Common myeloid progenitor, CD34-positive (primary cell): Measurements from ENCODE around the gene KHNYN.

Experiments
- CTCF ChIA-PET: fragments of 350-600 bp; sonication (Branson Sonifier 250); formaldehyde crosslinking; loops from one replicate; lab custom pipeline; 2021; ENCODE audit warnings: antibody characterized with exemption; lab: Charles Lee
- POLR2A ChIA-PET: fragments of 350-600 bp; sonication (Branson Sonifier 250); formaldehyde crosslinking; loops from one replicate; lab custom pipeline; 2021; ENCODE audit warnings: antibody characterized with exemption; lab: Charles Lee
- DNase-seq, 3 donors: peaks; one replicate each; pipeline versions ENCODE4 v3.0.0 to v3.0.0-alpha.2; 2013
- H3K27ac ChIP-seq, 2 experiments: 1 replicate in 1 of 2; 2 replicates in 1 of 2; pipeline ENCODE4 v1.7.0; 2013; ENCODE audit warnings: inconsistent platforms in 2 of 2, low read length in 2 of 2, mild to moderate bottlenecking in 2 of 2, low read depth in 1 of 2, moderate library complexity in 1 of 2; ENCODE audit not compliant: severe bottlenecking in 2 of 2, insufficient read depth in 1 of 2, poor library complexity in 1 of 2
- H3K27me3 ChIP-seq, 5 experiments: replicated peaks in 2 of 5; 1 replicate in 3 of 5; 2 replicates in 2 of 5; pipeline versions ENCODE4 v1.6.1 to v1.7.0; 2013; ENCODE audit warnings: low read length in 4 of 5, mild to moderate bottlenecking in 2 of 5, moderate library complexity in 2 of 5, inconsistent platforms in 1 of 5; ENCODE audit not compliant: insufficient read depth in 5 of 5, control insufficient read depth in 4 of 5
- H3K36me3 ChIP-seq, 4 experiments: 1 replicate in 2 of 4; 2 replicates in 2 of 4; pipeline versions ENCODE4 v1.6.1 to v1.7.0; 2013; ENCODE audit warnings: low read length in 3 of 4, control low read depth in 1 of 4, mild to moderate bottlenecking in 1 of 4; ENCODE audit not compliant: control insufficient read depth in 4 of 4, insufficient read depth in 4 of 4
- H3K4me1 ChIP-seq, 4 experiments: 1 replicate in 3 of 4; 2 replicates in 1 of 4; pipeline versions ENCODE4 v1.6.1 to v1.7.1; 2013; ENCODE audit warnings: low read length in 3 of 4, mild to moderate bottlenecking in 3 of 4, control low read depth in 1 of 4, inconsistent platforms in 1 of 4, moderate library complexity in 1 of 4; ENCODE audit not compliant: control insufficient read depth in 4 of 4, insufficient read depth in 4 of 4; ENCODE audit errors: control extremely low read depth in 1 of 4
- H3K4me3 ChIP-seq, 7 experiments: 1 replicate in 4 of 7; 2 replicates in 3 of 7; pipeline versions ENCODE4 v1.5.1 to v1.7.0; 2013; ENCODE audit warnings: mild to moderate bottlenecking in 7 of 7, low read length in 6 of 7, moderate library complexity in 6 of 7, inconsistent platforms in 2 of 7, low read depth in 2 of 7, control low read depth in 1 of 7; ENCODE audit not compliant: insufficient read depth in 4 of 7, control insufficient read depth in 1 of 7; ENCODE audit errors: extremely low read depth in 1 of 7
- H3K9me3 ChIP-seq, 5 experiments: 1 replicate in 4 of 5; 2 replicates in 1 of 5; pipeline versions ENCODE4 v1.6.1 to v1.7.1; 2013; ENCODE audit warnings: low read length in 4 of 5, mild to moderate bottlenecking in 2 of 5, inconsistent platforms in 1 of 5, low read depth in 1 of 5, moderate library complexity in 1 of 5; ENCODE audit not compliant: control insufficient read depth in 4 of 5, insufficient read depth in 2 of 5; ENCODE audit errors: control extremely low read depth in 1 of 5
- WGBS: methylation state at CpG from one replicate; pipeline ENCODE4 v1.1.5; 2013; ENCODE audit not compliant: insufficient coverage; 5-methylcytosine and 5-hydroxymethylcytosine counted together

Gene KHNYN

DNA sequence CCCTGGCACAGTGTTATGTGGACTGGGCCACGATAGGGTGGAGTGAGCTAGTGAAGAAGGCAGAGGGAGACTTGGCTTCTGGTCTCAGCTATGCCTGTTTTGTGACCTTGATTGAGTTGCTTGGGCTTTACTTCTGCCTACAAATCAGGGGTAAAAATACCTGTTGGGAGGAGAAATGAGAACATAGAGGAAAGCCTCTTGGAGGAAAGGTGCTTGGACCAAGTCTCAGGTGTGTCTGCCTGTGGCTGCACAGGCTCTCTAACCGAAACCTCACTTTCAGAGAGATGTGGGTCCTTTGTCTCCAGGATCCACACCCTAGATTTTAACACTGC is 7.9 kb downstream of the KHNYN start:
- DNase-seq: no peak
- Histone ChIP-seq H3K4me3 (peak overlapping the region in 3 of 7 experiments; percentile 8 to 60 (median 50)), H3K27ac (peak overlapping the region; percentile 17 to 70), H3K9me3 (no peaks in the 10 kb centered on the region), H3K4me1 (peaks cover 10 to 58% (median 49%) of the 10 kb centered on the region in 4 experiments), H3K27me3 (no peaks in the 10 kb centered on the region), H3K36me3 (peaks cover 13 to 52% (median 47%) of the 10 kb centered on the region in 4 experiments)
- WGBS: 0% methylated on average over 1 of the region's 2 CpGs
- CTCF ChIA-PET: interaction anchor here (1.1 to 21.5 kb wide), 16 partner anchors 10 to 204 kb away, joined by 3 to 489 read pairs (median 12); partner anchors contain the start of genes ADCY4, CIDEB, LTB4R and LTB4R2
- POLR2A ChIA-PET: interaction anchor here (1.3 kb wide), 1 partner anchor 15 kb away, joined by 3 read pairs; no protein-coding TSS in a partner anchor

- DNase-seq: no peak
- Histone ChIP-seq H3K9me3 (no peaks in the 10 kb centered on the region), H3K27ac (peak overlapping the region in 1 of 2 experiments; percentile 70), H3K36me3 (peaks cover 8 to 45% (median 41%) of the 10 kb centered on the region in 4 experiments), H3K4me3 (no peak overlapping the region), H3K4me1 (peaks cover 11 to 60% (median 52%) of the 10 kb centered on the region in 4 experiments), H3K27me3 (no peaks in the 10 kb centered on the region)
- WGBS: 75% methylated on average over 7 of the region's 9 CpGs
- POLR2A ChIA-PET: no interaction called here
- CTCF ChIA-PET: interaction anchor here (1.2 to 21.5 kb wide), 9 partner anchors 11 to 205 kb away, joined by 3 to 489 read pairs (median 29); partner anchors contain the start of genes ADCY4, CIDEB, LTB4R and LTB4R2
Observed at GRCh38 chr14:24438223-24439097, 8.7 kb downstream of the KHNYN start.

DNA sequence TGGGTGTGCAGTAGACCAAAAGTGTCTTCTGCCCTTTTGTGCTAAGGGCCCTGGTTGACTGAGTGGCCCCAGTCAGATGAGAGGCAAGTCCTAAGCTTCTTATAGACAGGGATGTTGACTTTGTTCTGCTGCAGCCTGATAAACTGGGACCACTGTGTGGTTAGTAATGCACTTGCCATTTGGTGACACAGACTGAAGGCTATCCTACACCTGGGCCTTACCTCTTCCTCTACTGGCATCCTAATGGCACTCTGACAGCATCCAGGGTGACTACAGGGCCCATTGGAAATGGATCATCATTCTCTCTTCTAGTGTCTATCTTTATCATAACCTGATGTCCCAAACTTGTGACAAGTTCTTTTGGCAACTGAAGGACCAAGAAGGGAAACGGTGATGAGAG is 9.5 kb downstream of the KHNYN start:
- 88% methylated on average over 1 of the region's 1 CpG for WGBS
- POLR2A ChIA-PET: interaction anchor here (0.6 kb wide), 1 partner anchor 77 kb away, joined by 3 read pairs; no protein-coding TSS in a partner anchor
- Histone ChIP-seq H3K4me1 (peaks cover 12 to 62% (median 54%) of the 10 kb centered on the region in 4 experiments), H3K27ac (no peak overlapping the region), H3K4me3 (no peak overlapping the region), H3K9me3 (no peaks in the 10 kb centered on the region), H3K36me3 (peaks cover 6 to 42% (median 34%) of the 10 kb centered on the region in 4 experiments), H3K27me3 (no peaks in the 10 kb centered on the region)
- CTCF ChIA-PET: interaction anchor here (1.2 to 21.5 kb wide), 4 partner anchors 8 to 107 kb away, joined by 3 to 488 read pairs (median 39); partner anchors contain the start of genes ADCY4, CBLN3, KHNYN and RIPK3
- no peak for DNase-seq

GRCh38 chr14:24439830-24440605 is 10.3 kb downstream of the KHNYN start:
- Histone ChIP-seq H3K4me3 (no peak overlapping the region), H3K27me3 (no peaks in the 10 kb centered on the region), H3K36me3 (peaks cover 6 to 42% (median 32%) of the 10 kb centered on the region in 4 experiments), H3K27ac (peak overlapping the region in 1 of 2 experiments; percentile 6), H3K9me3 (no peaks in the 10 kb centered on the region), H3K4me1 (peaks cover 12 to 62% (median 54%) of the 10 kb centered on the region in 4 experiments)
- 92% methylated on average over 14 of the region's 15 CpGs for WGBS
- ChIA-PET POLR2A (interaction anchor here (0.6 kb wide), 1 partner anchor 78 kb away, joined by 3 read pairs; no protein-coding TSS in a partner anchor), CTCF (interaction anchor here (0.7 to 21.5 kb wide), 6 partner anchors 8 to 130 kb away, joined by 3 to 488 read pairs (median 18); partner anchors contain the start of genes ADCY4, CBLN3, KHNYN and LTB4R2)
- no peak for DNase-seq

GRCh38 chr14:24440606-24441399 is 11.0 kb downstream of the KHNYN start:
- Histone ChIP-seq H3K4me1 (peaks cover 12 to 54% (median 47%) of the 10 kb centered on the region in 4 experiments), H3K36me3 (peaks cover 6 to 42% (median 31%) of the 10 kb centered on the region in 4 experiments), H3K27me3 (no peaks in the 10 kb centered on the region), H3K4me3 (peak overlapping the region in 1 of 7 experiments; percentile 87), H3K27ac (no peak overlapping the region), H3K9me3 (no peaks in the 10 kb centered on the region)
- WGBS: 97% methylated on average over 6 of the region's 8 CpGs
- no peak for DNase-seq
- CTCF ChIA-PET: interaction anchor here (0.7 to 21.5 kb wide), 7 partner anchors 9 to 131 kb away, joined by 3 to 488 read pairs (median 5); partner anchors contain the start of genes ADCY4, CBLN3, KHNYN and LTB4R2
- POLR2A ChIA-PET: interaction anchor here (1.7 kb wide), 1 partner anchor 107 kb away, joined by 6 read pairs; no protein-coding TSS in a partner anchor

DNA sequence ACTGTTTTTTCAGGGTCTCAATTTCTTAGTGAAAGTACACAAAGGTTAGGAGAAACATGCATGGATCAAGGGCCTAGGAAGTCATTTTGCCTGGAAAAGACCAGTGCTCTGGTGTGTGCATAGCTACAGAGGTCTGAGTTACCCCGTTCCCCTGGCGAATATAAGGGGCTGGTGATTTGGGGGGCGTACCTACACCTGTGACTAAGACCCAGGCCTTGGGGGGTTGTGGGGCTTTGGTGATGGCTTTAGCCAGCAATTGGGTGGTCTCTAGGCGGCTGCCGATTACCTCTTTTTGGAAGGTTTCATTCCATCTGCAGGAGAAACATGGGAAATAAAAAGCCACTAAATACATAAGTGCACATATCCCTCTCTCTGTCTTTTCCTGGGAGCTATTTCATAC is 11.7 kb downstream of the KHNYN start:
- no peaks in the 10 kb centered on the region for H3K9me3 ChIP-seq
- H3K36me3 ChIP-seq: peaks cover 6 to 42% (median 29%) of the 10 kb centered on the region in 4 experiments
- 100% methylated on average over 2 of the region's 5 CpGs for WGBS
- H3K4me1 ChIP-seq: peaks cover 11 to 47% (median 40%) of the 10 kb centered on the region in 4 experiments
- no peaks in the 10 kb centered on the region for H3K27me3 ChIP-seq
- CTCF ChIA-PET: interaction anchor here (0.8 to 21.5 kb wide), 6 partner anchors 10 to 131 kb away, joined by 3 to 488 read pairs (median 5); partner anchors contain the start of genes ADCY4, CBLN3, KHNYN and LTB4R2
- DNase-seq: no peak
- H3K4me3 ChIP-seq: peak overlapping the region in 5 of 7 experiments; percentile 78 to 96 (median 83)
- H3K27ac ChIP-seq: peak overlapping the region; percentile 3 to 97
- POLR2A ChIA-PET: interaction anchor here (0.9 to 1.7 kb wide), 2 partner anchors 34 to 108 kb away, joined by 5 to 6 read pairs; no protein-coding TSS in a partner anchor
